Ramos (cell line): Measurements from ENCODE around the gene COPS7B.

Source experiments
- in situ Hi-C: fragments of 300-500 bp; cut with MboI; formaldehyde crosslinking; loops from one replicate; pipeline ENCODE4 v1.14.3; 2022; ENCODE audit warnings: low sequenced_read_pairs; ENCODE audit not compliant: unreplicated experiment

COPS7B gene

GRCh38 chr2:231781798-231782726, 4.2 kb upstream of the COPS7B start:
- in situ Hi-C loops = loop anchor here (5.0 kb wide), 1 partner anchor 175 kb away; no protein-coding TSS in a partner anchor

GRCh38 chr2:231785413-231785812, 832 bp upstream of the COPS7B start:
- in situ Hi-C loops = no loop called here

GRCh38 chr2:231785822-231786176, 446 bp upstream of the COPS7B start:
- in situ Hi-C loops = no loop called here

- in situ Hi-C loops = no loop called here
Observed at GRCh38 chr2:231786917-231787292, 660 bp downstream of the COPS7B start.

- in situ Hi-C loops = no loop called here
Observed at GRCh38 chr2:231791107-231791506, 4.9 kb downstream of the COPS7B start.

GRCh38 chr2:231794383-231794782, 8.1 kb downstream of the COPS7B start:
- in situ Hi-C loops = no loop called here

- in situ Hi-C loops = no loop called here
Observed at GRCh38 chr2:231795525-231796327, 9.5 kb downstream of the COPS7B start.

GRCh38 chr2:231800493-231801091, 14.3 kb downstream of the COPS7B start:
- in situ Hi-C loops = no loop called here

- in situ Hi-C loops = no loop called here
Observed at GRCh38 chr2:231803501-231804138, 17.4 kb downstream of the COPS7B start.

- in situ Hi-C loops = no loop called here
Observed at GRCh38 chr2:231807020-231807419, 20.8 kb downstream of the COPS7B start.

- in situ Hi-C loops = no loop called here
Observed at GRCh38 chr2:231810905-231811304, 24.7 kb downstream of the COPS7B start.

GRCh38 chr2:231816327-231817026, 30.2 kb downstream of the COPS7B start:
- in situ Hi-C loops = no loop called here

- in situ Hi-C loops = no loop called here
Observed at GRCh38 chr2:231819447-231820042, 33.3 kb downstream of the COPS7B start.

GRCh38 chr2:231820786-231821303, 34.6 kb downstream of the COPS7B start:
- in situ Hi-C loops = no loop called here

- in situ Hi-C loops = no loop called here
Observed at GRCh38 chr2:231821908-231822307, 35.7 kb downstream of the COPS7B start.

- in situ Hi-C loops = no loop called here
Observed at GRCh38 chr2:231853105-231853504, 66.9 kb downstream of the COPS7B start.

GRCh38 chr2:231854616-231855125, 68.4 kb downstream of the COPS7B start:
- in situ Hi-C loops = no loop called here

GRCh38 chr2:231856959-231857358, 70.7 kb downstream of the COPS7B start:
- in situ Hi-C loops = no loop called here
